HTR-8/SVneo (cell line): ENCODE data around the gene PAK2.
A peak's percentile ranks its signal among the peaks of the same experiment; 100 is the strongest.
"Not testable (repeated sequence)": the region's sequence is repeated elsewhere in the genome, so short reads cannot be mapped to it uniquely, and the experiment has no call there.

Experiments
- DNase-seq: peaks from one replicate; pipeline ENCODE4 v3.0.0; 2011; ENCODE audit warnings: low spot score, mixed read lengths; ENCODE audit not compliant: insufficient read length
- FAIRE-seq: peaks from 2 replicates; lab custom pipeline; 2011; peaks lifted over from hg19 to GRCh38; lab: Jason Lieb, UNC

Gene PAK2

GRCh38 chr3:196839351-196839750 is 99.7 kb downstream of the PAK2 start:
- not testable (repeated sequence) for FAIRE-seq

DNA sequence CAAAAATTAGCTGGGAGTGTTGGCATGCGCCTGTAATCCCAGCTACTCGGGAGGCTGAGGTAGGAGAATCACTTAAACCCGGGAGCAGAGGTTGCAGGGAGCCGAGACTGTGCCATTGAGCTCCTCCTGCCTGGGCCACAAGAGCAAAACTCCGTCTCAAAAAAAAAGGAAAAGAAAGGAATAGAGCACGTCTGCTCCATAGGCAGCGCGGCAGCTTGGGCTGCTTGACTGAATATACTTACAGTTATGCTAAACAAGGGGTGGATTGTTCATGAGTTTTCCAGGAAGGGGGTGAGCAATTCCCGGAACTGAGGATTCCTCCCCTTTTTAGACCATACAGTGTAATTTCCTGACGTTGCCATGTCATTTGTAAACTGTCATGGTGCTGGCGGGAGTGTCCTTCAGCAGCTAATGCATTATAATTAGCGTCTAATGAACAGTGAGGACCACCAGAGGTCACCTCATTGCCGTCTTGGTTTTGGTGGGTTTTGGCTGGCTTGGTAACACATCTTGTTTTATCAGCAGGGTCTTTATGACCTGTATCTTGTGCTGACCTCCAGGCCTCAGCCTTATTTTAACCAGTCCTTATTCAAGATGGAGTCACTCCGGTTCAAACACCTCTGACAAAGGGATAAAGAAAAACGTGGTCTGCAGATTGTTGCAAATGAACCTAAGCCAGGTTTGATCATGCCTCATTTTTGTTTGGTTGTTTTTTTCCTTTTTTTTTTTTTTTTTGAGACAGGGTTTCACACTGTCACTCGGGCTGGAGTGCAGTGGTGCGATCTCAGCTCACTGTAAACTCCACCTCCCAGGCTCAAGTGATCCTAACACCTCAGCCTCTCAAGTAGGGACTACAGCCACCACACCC is 103.1 kb downstream of the PAK2 start:
- FAIRE-seq: no peak
- DNase-seq: no peak

More at GRCh38 chr3:196839351-196839750, 99.7 kb downstream of the PAK2 start:
- DNase-seq: not testable (repeated sequence)

DNA sequence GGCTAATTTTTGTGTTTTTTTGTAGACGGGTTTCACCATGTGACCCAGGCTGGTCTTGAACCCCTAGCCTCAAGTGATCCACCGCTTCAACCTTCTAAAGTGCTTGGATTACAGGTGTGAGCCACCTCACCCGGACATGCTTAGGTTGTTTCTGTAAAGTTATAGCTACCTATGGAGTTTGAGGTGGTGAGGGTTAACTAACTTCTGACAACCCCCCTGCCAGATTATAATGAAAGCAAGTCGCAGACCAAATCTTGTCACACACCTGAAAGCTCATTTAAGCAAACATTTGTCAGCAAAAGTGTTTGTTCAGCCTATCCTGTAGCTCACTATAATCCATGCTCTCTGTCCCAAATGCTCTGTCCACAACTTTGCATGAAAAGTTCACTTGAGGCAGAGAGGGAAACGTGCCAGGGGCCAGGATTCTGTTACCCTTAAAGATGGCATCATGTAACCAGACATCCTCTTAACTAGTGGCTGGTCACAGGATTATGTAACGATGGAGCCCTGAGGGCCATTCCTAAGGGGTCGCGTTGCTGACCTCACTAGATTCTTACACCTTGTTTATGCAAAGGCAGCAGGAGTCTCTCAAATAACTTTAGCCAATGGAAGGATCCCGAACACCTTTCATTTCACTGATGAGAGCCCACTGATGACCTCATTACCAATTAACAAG is 103.9 kb downstream of the PAK2 start:
- peak; percentile 29 for DNase-seq

GRCh38 chr3:196844235-196845219 is 104.9 kb downstream of the PAK2 start:
- DNase-seq, FAIRE-seq: not testable (repeated sequence)

More for the DNA sequence above, 103.9 kb downstream of the PAK2 start:
- FAIRE-seq: no peak

DNA sequence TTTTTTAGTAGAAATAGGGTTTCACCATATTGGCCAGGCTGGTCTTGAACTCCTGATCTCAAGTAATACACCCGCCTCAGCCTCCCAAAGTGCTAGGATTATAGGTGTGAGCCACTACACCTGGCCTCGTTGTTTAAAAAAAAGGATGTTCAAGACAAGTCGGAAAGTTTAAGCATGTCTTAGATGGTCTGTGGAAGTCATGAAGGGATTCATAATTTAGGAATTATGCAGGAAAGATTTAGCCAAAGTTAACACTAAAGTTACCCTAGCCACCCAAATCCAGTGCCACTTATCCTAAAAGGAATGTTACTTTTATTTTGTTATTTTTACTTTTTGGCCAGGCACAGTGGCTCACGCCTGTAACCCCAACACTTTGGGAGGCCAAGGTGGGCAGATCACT is 108.7 kb downstream of the PAK2 start:
- not testable (repeated sequence) for FAIRE-seq, DNase-seq

DNA sequence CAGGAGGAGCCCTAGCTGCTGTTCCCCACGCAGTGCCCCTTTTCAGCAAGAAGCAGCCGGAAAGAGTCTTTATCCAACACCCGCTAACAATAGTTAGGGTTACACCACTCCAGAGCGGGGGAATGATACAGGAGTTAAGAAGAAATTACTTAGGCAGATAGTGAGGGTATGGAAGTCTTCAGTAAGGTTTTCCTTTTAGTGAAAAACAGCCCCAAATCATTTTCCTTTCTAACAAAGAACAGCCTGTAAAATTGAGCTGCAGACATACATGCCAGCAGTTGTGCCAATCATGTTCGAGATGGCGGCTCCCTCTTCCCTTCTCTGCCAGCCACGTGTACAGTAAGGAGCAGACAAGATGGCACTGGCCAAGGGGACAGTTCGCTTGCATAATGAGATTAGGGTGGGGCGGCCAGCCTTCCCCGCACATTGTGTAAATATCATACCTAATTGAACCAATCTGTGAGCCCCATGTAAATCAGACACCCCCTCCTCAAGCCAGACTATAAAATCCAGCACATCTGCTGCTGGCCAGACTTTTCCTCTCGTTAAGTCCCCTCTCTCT is 109.6 kb downstream of the PAK2 start:
- DNase-seq: no peak
- FAIRE-seq: no peak

DNA sequence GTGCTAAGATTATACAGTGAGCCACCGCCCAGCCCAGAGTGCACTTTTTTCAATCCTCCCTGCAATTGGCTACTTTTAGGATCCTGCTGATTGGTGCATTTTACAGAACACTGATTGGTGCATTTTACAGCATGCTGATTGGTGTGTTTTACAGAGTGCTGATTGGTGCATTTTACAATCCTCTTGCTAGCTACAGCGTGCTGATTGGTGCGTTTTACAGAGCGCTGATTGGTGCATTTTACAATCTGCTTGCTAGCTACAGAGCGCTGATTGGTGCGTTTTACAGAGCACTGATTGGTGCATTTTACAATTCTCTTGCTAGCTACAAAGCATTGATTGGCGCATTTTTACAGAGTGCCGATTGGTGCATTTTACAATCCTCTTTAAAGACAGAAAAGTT is 123.3 kb downstream of the PAK2 start:
- not testable (repeated sequence) for FAIRE-seq, DNase-seq

DNA sequence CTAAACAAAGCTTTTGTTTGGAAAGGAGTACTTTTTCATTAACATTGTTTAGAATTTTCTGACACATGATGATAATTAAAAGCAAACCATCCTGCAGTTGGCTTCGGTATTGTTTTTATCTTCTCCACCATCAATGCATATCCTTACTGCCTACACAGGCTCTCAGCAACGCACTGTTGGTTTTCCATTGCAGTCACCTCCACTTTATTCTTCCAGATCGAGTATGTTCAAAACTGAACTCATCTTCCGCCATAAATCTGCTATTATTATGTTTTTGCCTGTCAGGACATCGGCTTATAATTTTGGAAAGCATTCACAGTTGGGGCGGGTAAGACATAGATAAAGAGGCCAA is 127.5 kb downstream of the PAK2 start:
- FAIRE-seq (no peak), DNase-seq (no peak)

GRCh38 chr3:196867507-196868296 is 128.0 kb downstream of the PAK2 start, which contains the start of gene SENP5:
Gene SENP5 (plus strand): TSS chr3:196867920. CDS start chr3:196885182, 17,262 bp downstream.
- peak; percentile 92 for FAIRE-seq
- peak; percentile 92 for DNase-seq

DNA sequence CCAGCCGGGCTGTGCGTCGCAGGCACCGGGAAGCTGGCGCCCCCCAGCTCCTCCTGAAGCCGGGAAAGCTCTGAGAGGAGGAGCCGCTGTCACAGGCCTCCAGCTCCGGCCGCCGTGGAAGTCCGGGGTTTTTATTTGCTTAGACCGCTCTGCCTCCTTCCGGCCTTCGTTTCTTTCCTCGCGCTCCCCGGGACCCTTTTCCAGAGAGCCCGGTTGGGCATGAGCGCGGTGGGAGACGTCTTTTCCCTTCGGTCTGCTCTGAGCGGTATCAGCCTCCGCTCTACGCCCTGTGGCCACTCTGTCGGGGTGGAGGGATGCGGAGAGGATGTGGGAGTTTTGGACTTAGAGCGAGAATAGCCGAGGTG is 128.6 kb downstream of the PAK2 start:
- DNase-seq: peak; percentile 15
- FAIRE-seq: no peak

- FAIRE-seq (no peak), DNase-seq (no peak)
Observed at GRCh38 chr3:196872316-196872715, 132.7 kb downstream of the PAK2 start.

DNA sequence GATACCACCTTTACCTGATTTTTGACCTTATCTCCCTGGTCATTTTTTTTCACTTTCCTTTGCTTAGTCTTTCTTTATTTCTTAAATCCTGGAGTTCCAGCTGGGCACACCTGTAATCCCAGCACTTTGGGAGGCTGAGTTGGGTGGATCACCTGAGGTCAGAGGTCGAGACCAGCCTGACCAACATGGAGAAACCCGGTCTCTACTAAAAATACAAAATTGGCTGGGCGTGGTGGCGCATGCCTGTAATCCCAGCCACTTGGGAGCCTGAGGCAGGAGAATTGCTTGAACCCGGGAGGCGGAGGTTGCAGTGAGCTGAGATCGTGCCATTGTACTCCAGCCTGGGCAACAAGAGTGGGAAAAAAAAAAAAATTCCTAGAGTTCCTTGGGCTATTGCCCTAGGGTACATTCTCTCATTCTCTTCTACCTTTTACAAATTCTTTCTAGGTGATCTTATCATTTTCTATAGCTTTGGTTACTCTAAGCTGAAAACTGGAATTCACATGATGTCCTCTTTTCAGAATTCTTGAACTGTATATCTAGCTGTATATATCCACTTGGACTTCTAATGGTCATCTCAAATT is 134.9 kb downstream of the PAK2 start:
- DNase-seq, FAIRE-seq: not testable (repeated sequence)

DNA sequence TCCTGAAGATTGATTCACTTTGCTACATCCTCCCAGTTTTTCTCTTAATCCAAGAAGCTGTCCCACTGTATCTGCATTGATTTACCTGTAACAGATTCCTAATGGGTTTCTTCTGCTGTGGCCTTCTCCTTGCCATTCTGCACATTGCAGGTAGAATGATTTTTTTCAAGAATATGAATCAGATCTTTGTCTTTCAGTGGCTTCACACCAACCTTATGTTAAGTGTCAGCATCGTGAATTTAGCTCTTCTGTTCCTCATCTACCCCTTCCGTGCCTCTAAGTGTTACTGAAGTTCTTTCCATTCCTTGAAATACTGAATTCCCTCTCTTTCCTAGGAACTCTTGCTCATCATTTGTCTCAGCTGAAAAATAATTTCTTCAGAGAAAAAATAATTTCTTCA is 135.6 kb downstream of the PAK2 start:
- FAIRE-seq: no peak

More for the DNA sequence above, 135.6 kb downstream of the PAK2 start:
- no peak for DNase-seq
